Mammary epithelial cell (primary cell): ENCODE data around the gene WDR54.

Source experiments
- CTCF ChIP-seq, 2 donors: IDR thresholded peaks in 1 of 2; conservative IDR thresholded peaks in 1 of 2; 2 replicates each; pipeline ENCODE4 v1.5.1; 2011 to 2012; ENCODE audit warnings: inconsistent platforms in 2 of 2, low read length in 2 of 2, mild to moderate bottlenecking in 2 of 2, control low read depth in 1 of 2, low read depth in 1 of 2; ENCODE audit not compliant: insufficient read depth in 1 of 2; ENCODE audit errors: extremely low read depth in 1 of 2
- EZH2 ChIP-seq: IDR thresholded peaks from 2 replicates; pipeline ENCODE4 v1.6.1; 2012; ENCODE audit warnings: low read length, inconsistent platforms, borderline replicate concordance

DNA sequence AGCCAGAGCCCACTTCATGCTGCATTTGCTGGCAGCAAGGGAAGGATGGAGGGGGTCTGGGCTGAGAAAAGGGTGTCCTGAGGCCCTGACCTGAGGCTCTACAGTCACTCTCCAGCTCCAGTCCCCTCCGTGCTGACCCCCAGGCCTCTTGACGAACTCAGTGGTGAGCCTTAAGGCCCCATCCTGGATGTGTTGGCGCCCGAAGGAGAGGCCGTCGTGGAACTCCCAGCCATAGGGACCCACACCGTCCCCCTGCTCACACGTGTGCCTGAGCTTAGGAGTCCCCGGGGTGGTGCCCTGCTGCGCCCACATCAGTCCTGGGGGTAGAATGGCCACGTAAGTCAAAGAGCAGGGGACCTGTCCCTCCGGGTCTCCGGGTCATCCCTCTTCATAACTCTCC is 42.9 kb downstream of the WDR54 start:
- no peak for TF ChIP-seq CTCF (conservative IDR thresholded peaks at IDR 0.05 in 1 of 2, IDR thresholded peaks at IDR 0.05 in 1 of 2; ENCODE audit: extremely low read depth in 1 of 2, insufficient read depth in 1 of 2, low read depth in 1 of 2, low read length in 2 of 2)
- TF ChIP-seq EZH2 = no peak
